ENCODE data around the gene MAP2K3. TPM values are rescaled to one million over a fixed set of nuclear protein-coding genes. Genes with fewer than 3 reads are reported as not detected.

The MAP2K3 gene
- total RNA-seq, 6 donors from 2014 or later, result 45.1 to 134 (median 79.5) TPM

DNA sequence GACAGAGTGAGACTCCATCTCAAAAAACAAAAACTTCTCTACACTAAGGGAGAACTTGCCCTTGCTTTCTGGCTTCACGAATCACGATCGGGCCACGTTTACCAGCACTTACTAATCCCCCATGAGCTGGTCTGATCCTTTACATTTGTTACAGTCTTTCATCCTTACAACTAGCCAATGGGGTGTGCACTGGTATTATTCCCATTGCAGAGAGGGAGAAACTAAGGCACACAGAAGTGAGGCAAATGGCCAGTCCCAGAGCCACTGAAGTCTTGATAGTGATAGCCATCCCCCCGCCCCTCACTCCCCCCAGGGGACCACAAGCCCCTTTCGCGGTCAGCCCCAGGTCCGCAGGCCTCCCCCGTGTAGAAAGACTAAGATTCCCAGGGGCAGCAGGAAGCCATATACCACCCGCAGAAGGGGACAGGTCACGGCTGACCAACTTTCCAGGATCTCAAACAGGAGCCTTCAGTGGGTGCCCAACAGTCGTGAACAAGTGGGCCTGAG, 32.2 kb upstream of the MAP2K3 start:
- no peak for ATAC-seq (ENCODE audit: low FRiP score in 2 of 2)

DNA sequence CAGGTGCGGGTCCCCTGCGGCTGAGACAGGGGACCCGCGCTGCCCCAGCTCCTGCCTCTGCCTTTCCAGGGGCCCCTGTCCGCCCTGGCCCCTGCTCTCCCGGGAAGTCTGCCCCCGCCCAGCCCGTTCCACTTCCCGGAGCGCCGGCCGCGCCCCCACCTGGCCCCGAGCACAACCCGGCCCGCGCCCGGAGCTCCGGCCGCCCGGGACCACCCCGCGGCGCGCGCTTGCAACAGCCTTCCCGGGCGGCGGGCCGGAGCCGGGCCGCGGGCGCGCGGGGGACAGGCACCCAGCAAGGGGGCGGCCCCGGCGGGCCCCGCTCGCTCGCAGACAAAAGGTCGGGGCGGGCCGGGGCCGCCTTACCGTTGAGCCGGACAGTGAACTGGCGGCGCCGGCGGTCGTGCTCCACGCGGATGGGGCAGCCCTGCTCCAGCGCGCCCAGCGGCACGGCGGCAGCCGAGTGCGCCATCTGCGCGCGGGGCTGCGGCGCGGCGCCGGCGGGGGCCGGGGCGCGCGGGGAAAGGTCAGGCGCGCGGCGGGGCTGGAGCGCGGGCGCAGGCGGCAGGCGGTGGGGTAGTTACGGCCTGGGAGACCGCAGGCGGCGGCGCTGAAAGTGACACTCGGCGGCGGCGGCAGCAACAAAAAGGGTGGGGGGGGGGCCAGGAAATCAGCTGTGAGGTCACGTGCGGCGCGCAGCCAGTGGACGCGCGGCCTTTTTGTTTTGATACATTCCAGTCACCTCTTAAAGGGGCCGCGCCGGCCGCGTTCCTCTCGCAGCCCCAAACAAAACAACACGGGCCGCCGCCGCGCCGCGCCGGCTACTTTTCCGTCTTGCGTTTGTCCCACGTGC, 31.5 kb upstream of the MAP2K3 start, which contains the start of gene NATD1:
Gene NATD1 (minus strand): TSS at position 615 of the 850 bp plus-strand sequence. CDS start 146 bp downstream, at position 469.
- Histone ChIP-seq H3K27me3 (no peaks in the 10 kb centered on the region), H3K36me3 (no peaks in the 10 kb centered on the region), H3K4me1 (peaks cover 20 to 53% (median 31%) of the 10 kb centered on the region in 4 donors), H3K9me3 (no peaks in the 10 kb centered on the region), H3K27ac (peak within 1 kb of the TSS; percentile 70 to 89 (median 76)), H3K4me3 (peak within 1 kb of the TSS; percentile 38 to 88 (median 82))
- TF ChIP-seq, protein P1, sequence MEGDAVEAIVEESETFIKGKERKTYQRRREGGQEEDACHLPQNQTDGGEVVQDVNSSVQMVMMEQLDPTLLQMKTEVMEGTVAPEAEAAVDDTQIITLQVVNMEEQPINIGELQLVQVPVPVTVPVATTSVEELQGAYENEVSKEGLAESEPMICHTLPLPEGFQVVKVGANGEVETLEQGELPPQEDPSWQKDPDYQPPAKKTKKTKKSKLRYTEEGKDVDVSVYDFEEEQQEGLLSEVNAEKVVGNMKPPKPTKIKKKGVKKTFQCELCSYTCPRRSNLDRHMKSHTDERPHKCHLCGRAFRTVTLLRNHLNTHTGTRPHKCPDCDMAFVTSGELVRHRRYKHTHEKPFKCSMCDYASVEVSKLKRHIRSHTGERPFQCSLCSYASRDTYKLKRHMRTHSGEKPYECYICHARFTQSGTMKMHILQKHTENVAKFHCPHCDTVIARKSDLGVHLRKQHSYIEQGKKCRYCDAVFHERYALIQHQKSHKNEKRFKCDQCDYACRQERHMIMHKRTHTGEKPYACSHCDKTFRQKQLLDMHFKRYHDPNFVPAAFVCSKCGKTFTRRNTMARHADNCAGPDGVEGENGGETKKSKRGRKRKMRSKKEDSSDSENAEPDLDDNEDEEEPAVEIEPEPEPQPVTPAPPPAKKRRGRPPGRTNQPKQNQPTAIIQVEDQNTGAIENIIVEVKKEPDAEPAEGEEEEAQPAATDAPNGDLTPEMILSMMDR (IDR thresholded peaks at IDR 0.05), result peak in 2 of 6 experiments; percentile 6 to 9
- TF ChIP-seq EP300 (IDR thresholded peaks at IDR 0.05) (no peak), POLR2A (IDR thresholded peaks at IDR 0.05) (peak in 2 of 4 donors; percentile 56 to 70), POLR2AphosphoS5 (IDR thresholded peaks at IDR 0.05) (peak in 1 of 2 donors; percentile 61)
- ATAC-seq (ENCODE audit: low FRiP score in 2 of 2) (peak; percentile 73 to 84), DNase-seq (peak; percentile 95 to 97)
- 0 to 1% methylated on average over 17 to 49 of the region's 117 CpGs for WGBS, 2 donors

More for the DNA sequence above, 32.2 kb upstream of the MAP2K3 start:
- no peaks in the 10 kb centered on the region for H3K9me3 ChIP-seq
- TF ChIP-seq POLR2AphosphoS5 (IDR thresholded peaks at IDR 0.05), result no peak
- TF ChIP-seq, protein P1 (IDR thresholded peaks at IDR 0.05), result no peak
- TF ChIP-seq POLR2A (IDR thresholded peaks at IDR 0.05), result no peak
- TF ChIP-seq EP300 (IDR thresholded peaks at IDR 0.05), result no peak
- H3K4me3 ChIP-seq, result peak overlapping the region; percentile 38 to 88 (median 82)
- H3K36me3 ChIP-seq, result no peaks in the 10 kb centered on the region
- WGBS, 2 donors, result 8 to 35% methylated on average over 7 to 12 of the region's 12 CpGs
- no peaks in the 10 kb centered on the region for H3K27me3 ChIP-seq
- H3K4me1 ChIP-seq, result peaks cover 20 to 53% (median 31%) of the 10 kb centered on the region in 4 donors
- no peak for DNase-seq
- H3K27ac ChIP-seq, result peak overlapping the region; percentile 63 to 89 (median 76)

DNA sequence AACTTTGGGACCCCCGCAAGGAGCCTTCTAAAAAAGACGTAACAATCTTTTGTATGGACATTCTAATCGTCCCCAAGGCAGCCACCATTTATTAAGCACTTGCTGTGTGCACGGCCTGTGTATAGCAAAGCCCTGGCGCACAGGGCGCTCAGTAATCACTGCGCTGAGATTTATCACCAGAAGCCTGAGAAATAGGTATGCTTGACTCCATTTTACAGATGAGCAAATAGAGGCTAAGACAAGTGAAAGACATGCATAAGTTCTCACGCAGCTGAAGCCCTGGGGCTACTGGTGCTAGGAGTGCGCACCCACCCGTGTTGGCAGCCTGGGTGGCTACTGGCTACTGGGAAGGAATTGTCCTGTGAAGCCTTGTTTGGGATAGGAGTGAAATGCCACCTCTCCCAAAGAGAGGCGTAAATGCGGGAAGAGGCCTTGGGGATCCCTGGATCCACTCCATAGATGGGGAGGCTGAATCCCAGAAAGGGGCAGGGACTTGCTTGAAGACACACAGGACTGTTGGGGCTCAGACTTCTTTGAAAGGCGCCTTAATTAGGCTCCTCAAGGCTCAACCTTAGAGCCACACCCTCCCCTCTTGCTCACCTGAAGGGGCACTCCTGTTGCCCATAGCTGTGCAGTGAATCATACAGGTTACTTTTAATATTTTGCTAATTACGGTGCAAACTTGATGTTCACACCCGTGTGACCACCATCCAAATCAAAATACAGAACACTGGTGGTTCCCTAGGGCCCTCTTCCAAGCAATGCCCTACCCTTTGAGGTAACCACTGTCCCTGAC, 30.7 kb upstream of the MAP2K3 start:
- Histone ChIP-seq H3K27ac (peak overlapping the region; percentile 70 to 89 (median 76)), H3K27me3 (no peaks in the 10 kb centered on the region), H3K4me1 (peaks cover 20 to 51% (median 31%) of the 10 kb centered on the region in 4 donors), H3K4me3 (peak overlapping the region; percentile 25 to 88 (median 82)), H3K9me3 (no peaks in the 10 kb centered on the region), H3K36me3 (no peaks in the 10 kb centered on the region)
- DNase-seq (peak in 1 of 2 donors; percentile 70), ATAC-seq (ENCODE audit: low FRiP score in 2 of 2) (peak in 1 of 2 donors; percentile 61)
- TF ChIP-seq, protein P1 (IDR thresholded peaks at IDR 0.05), result no peak
- peak in 1 of 4 donors; percentile 9 for TF ChIP-seq POLR2A (IDR thresholded peaks at IDR 0.05)
- TF ChIP-seq POLR2AphosphoS5 (IDR thresholded peaks at IDR 0.05), result no peak
- peak in 1 of 4 donors; percentile 63 for TF ChIP-seq EP300 (IDR thresholded peaks at IDR 0.05)
- WGBS, 2 donors, result 37 to 52% methylated on average over 12 to 13 of the region's 15 CpGs

DNA sequence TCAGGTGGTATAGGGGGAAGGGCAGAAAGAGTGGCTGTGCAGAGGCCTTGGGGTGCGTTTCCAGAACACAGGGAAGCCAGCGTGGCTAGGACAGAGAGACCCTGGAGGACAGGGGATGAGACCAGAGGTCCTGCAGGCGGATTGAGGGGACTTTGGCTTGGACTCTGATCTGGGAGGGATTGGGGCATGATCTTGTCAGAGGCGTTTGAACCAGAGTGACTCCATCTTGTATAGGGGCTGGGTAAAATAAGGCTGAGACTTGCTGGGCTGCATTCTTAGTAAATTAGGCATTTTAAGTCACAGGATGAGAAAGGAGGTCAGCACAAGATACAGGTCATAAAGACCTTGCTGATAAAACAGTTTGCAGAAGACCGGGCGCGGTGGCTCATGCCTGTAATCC, 25.9 kb upstream of the MAP2K3 start:
- no peak for TF ChIP-seq POLR2AphosphoS5 (IDR thresholded peaks at IDR 0.05)

More for the DNA sequence above, 25.9 kb upstream of the MAP2K3 start:
- Histone ChIP-seq H3K27me3 (no peaks in the 10 kb centered on the region), H3K27ac (no peak overlapping the region), H3K4me1 (peaks cover 4 to 13% (median 9%) of the 10 kb centered on the region in 4 donors), H3K4me3 (no peak overlapping the region), H3K9me3 (no peaks in the 10 kb centered on the region), H3K36me3 (no peaks in the 10 kb centered on the region)
- WGBS, 2 donors, result 88% methylated on average over 7 of the region's 7 CpGs
- DNase-seq (no peak), ATAC-seq (ENCODE audit: low FRiP score in 2 of 2) (no peak)
